ENCODE measurements around the gene CFAP97D2.

CFAP97D2 gene

GRCh38 chr13:114256547-114256946 is 77.5 kb downstream of the CFAP97D2 start:
- DNase-seq (ENCODE audit: low read depth), result no peak
- no peak for TF ChIP-seq CTCF (IDR thresholded peaks at IDR 0.05; ENCODE audit: low read length, missing control alignments)
- no peak overlapping the region for H3K4me3 ChIP-seq (replicated peaks; ENCODE audit: low read depth, low read length)

- no peak for DNase-seq (ENCODE audit: low read depth)
- TF ChIP-seq CTCF (IDR thresholded peaks at IDR 0.05; ENCODE audit: low read length, missing control alignments), result no peak
- no peak overlapping the region for H3K4me3 ChIP-seq (replicated peaks; ENCODE audit: low read depth, low read length)
These were observed 78.0 kb downstream of the CFAP97D2 start for GRCh38 chr13:114257014-114257413.

- DNase-seq (ENCODE audit: low read depth), result no peak
- no peak for TF ChIP-seq CTCF (IDR thresholded peaks at IDR 0.05; ENCODE audit: low read length, missing control alignments)
These were observed 79.5 kb downstream of the CFAP97D2 start for GRCh38 chr13:114258589-114258988.

GRCh38 chr13:114259374-114259773 is 80.3 kb downstream of the CFAP97D2 start:
- no peak overlapping the region for H3K4me3 ChIP-seq (replicated peaks; ENCODE audit: low read depth, low read length)
- no peak for DNase-seq (ENCODE audit: low read depth)
- TF ChIP-seq CTCF (IDR thresholded peaks at IDR 0.05; ENCODE audit: low read length, missing control alignments), result no peak

More at GRCh38 chr13:114258589-114258988, 79.5 kb downstream of the CFAP97D2 start:
- H3K4me3 ChIP-seq (replicated peaks; ENCODE audit: low read depth, low read length), result no peak overlapping the region

GRCh38 chr13:114259974-114260373 is 80.9 kb downstream of the CFAP97D2 start:
- DNase-seq (ENCODE audit: low read depth), result no peak

GRCh38 chr13:114260814-114261213 is 81.8 kb downstream of the CFAP97D2 start:
- TF ChIP-seq CTCF (IDR thresholded peaks at IDR 0.05; ENCODE audit: low read length, missing control alignments), result no peak
- no peak overlapping the region for H3K4me3 ChIP-seq (replicated peaks; ENCODE audit: low read depth, low read length)
- no peak for DNase-seq (ENCODE audit: low read depth)

More at GRCh38 chr13:114259974-114260373, 80.9 kb downstream of the CFAP97D2 start:
- H3K4me3 ChIP-seq (replicated peaks; ENCODE audit: low read depth, low read length), result no peak overlapping the region
- no peak for TF ChIP-seq CTCF (IDR thresholded peaks at IDR 0.05; ENCODE audit: low read length, missing control alignments)

GRCh38 chr13:114261328-114261965 is 82.4 kb downstream of the CFAP97D2 start:
- no peak overlapping the region for H3K4me3 ChIP-seq (replicated peaks; ENCODE audit: low read depth, low read length)
- DNase-seq (ENCODE audit: low read depth), result no peak
- no peak for TF ChIP-seq CTCF (IDR thresholded peaks at IDR 0.05; ENCODE audit: low read length, missing control alignments)
